H9 (cell line): ENCODE measurements around the gene DYNLT2B. TPM values are rescaled to one million over a fixed set of nuclear protein-coding genes. Genes with fewer than 3 reads are reported as not detected.

Experiments
- DNase-seq: peaks from one replicate; pipeline ENCODE4 v3.0.0-alpha.2; 2017
- H2AFZ ChIP-seq: one replicate; pipeline ENCODE4 v1.6.1; 2013; ENCODE audit warnings: mild to moderate bottlenecking, low read length, control low read depth, moderate library complexity
- H2AK5ac ChIP-seq: 2 replicates; pipeline ENCODE4 v1.6.1; 2013; ENCODE audit warnings: low read length, control low read depth, mixed read lengths; ENCODE audit not compliant: insufficient read length
- H2BK120ac ChIP-seq: one replicate; pipeline ENCODE4 v1.6.1; 2013; ENCODE audit warnings: low read depth, mild to moderate bottlenecking, low read length, control low read depth, inconsistent platforms; ENCODE audit not compliant: poor library complexity, severe bottlenecking
- H2BK12ac ChIP-seq: 2 replicates; pipeline ENCODE4 v1.6.1; 2013; ENCODE audit warnings: low read length, control low read depth, mixed read lengths, low read depth; ENCODE audit not compliant: insufficient read length
- H2BK15ac ChIP-seq: 2 replicates; pipeline ENCODE4 v1.6.1; 2013; ENCODE audit warnings: low read depth, low read length, control low read depth
- H2BK20ac ChIP-seq: one replicate; pipeline ENCODE4 v1.6.1; 2013; ENCODE audit warnings: low read depth, mild to moderate bottlenecking, low read length, control low read depth, inconsistent platforms; ENCODE audit not compliant: poor library complexity, severe bottlenecking
- H2BK5ac ChIP-seq: 2 replicates; pipeline ENCODE4 v1.6.1; 2013; ENCODE audit warnings: low read length, control low read depth, mixed read lengths; ENCODE audit not compliant: insufficient read length
- H3K14ac ChIP-seq: 2 replicates; pipeline ENCODE4 v1.6.1; 2013; ENCODE audit warnings: low read length, control low read depth; ENCODE audit not compliant: insufficient read depth
- H3K18ac ChIP-seq: 2 replicates; pipeline ENCODE4 v1.6.1; 2013; ENCODE audit warnings: low read depth, mild to moderate bottlenecking, mixed read lengths, low read length, control low read depth; ENCODE audit not compliant: insufficient read length
- H3K23ac ChIP-seq: 2 replicates; pipeline ENCODE4 v1.6.1; 2013; ENCODE audit warnings: low read length, control low read depth, mixed read lengths, low read depth; ENCODE audit not compliant: insufficient read length
- H3K23me2 ChIP-seq: 2 replicates; pipeline ENCODE4 v1.6.1; 2013; ENCODE audit warnings: low read depth, mild to moderate bottlenecking, mixed read lengths, low read length, control low read depth; ENCODE audit not compliant: insufficient read length, poor library complexity, severe bottlenecking
- H3K27ac ChIP-seq: 2 replicates; pipeline ENCODE4 v1.5.1; 2013; ENCODE audit warnings: low read length, control low read depth, mixed read lengths, low read depth; ENCODE audit not compliant: insufficient read length
- H3K27me3 ChIP-seq: 2 replicates; pipeline ENCODE4 v1.6.1; 2013; ENCODE audit warnings: low read length, control low read depth, inconsistent platforms; ENCODE audit not compliant: insufficient read depth
- H3K4ac ChIP-seq: 2 replicates; pipeline ENCODE4 v1.6.1; 2013; ENCODE audit warnings: low read depth, mild to moderate bottlenecking, control low read depth, inconsistent platforms, low read length, moderate library complexity
- H3K4me1 ChIP-seq: 2 replicates; pipeline ENCODE4 v1.6.1; 2013; ENCODE audit warnings: low read length, control low read depth, inconsistent platforms; ENCODE audit not compliant: insufficient read depth
- H3K4me2 ChIP-seq: 2 replicates; pipeline ENCODE4 v1.6.1; 2013; ENCODE audit warnings: low read length, control low read depth, mixed read lengths; ENCODE audit not compliant: insufficient read length, insufficient read depth
- H3K56ac ChIP-seq: 2 replicates; pipeline ENCODE4 v1.6.1; 2013; ENCODE audit warnings: low read depth, mild to moderate bottlenecking, mixed read lengths, low read length, control low read depth; ENCODE audit not compliant: insufficient read length
- H3K79me1 ChIP-seq: 2 replicates; pipeline ENCODE4 v1.6.1; 2013; ENCODE audit warnings: low read depth, mild to moderate bottlenecking, moderate library complexity, low read length, control low read depth, inconsistent platforms; ENCODE audit not compliant: insufficient read depth, poor library complexity, severe bottlenecking
- H3K79me2 ChIP-seq: 2 replicates; pipeline ENCODE4 v1.6.1; 2013; ENCODE audit warnings: low read length, control low read depth, inconsistent platforms; ENCODE audit not compliant: insufficient read depth
- H3K9ac ChIP-seq: 2 replicates; pipeline ENCODE4 v1.6.1; 2013; ENCODE audit warnings: low read length, control low read depth, mixed read lengths; ENCODE audit not compliant: insufficient read length; ENCODE audit errors: extremely low read depth
- H3K9me3 ChIP-seq: one replicate; pipeline ENCODE4 v1.6.1; 2013; ENCODE audit warnings: low read depth, low read length, inconsistent platforms; ENCODE audit not compliant: control insufficient read depth
- H3T11ph ChIP-seq: one replicate; pipeline ENCODE4 v1.6.1; 2013; ENCODE audit warnings: mild to moderate bottlenecking, low read length, control low read depth, inconsistent platforms
- H4K20me1 ChIP-seq: one replicate; pipeline ENCODE4 v1.6.1; 2013; ENCODE audit not compliant: control insufficient read depth, insufficient read length, insufficient read depth
- H4K5ac ChIP-seq: 2 replicates; pipeline ENCODE4 v1.6.1; 2013; ENCODE audit warnings: low read depth, mild to moderate bottlenecking, mixed read lengths, low read length, control low read depth; ENCODE audit not compliant: insufficient read length
- H4K8ac ChIP-seq: replicated peaks from 2 replicates; pipeline ENCODE4 v1.6.1; 2013; ENCODE audit warnings: low read length, control low read depth, mixed read lengths, low read depth; ENCODE audit not compliant: insufficient read length
- H4K91ac ChIP-seq: 2 replicates; pipeline ENCODE4 v1.6.1; 2013; ENCODE audit warnings: low read depth, mild to moderate bottlenecking, moderate library complexity, mixed read lengths, low read length, control low read depth; ENCODE audit not compliant: insufficient read length
- H3K27ac Mint-ChIP-seq, 3 experiments: 2 replicates in 2 of 3; 3 replicates in 1 of 3; pipeline ENCODE4 v1.8.0; 2020 to 2021; ENCODE audit warnings: mixed read lengths in 3 of 3, mild to moderate bottlenecking in 1 of 3, moderate library complexity in 1 of 3
- H3K27me3 Mint-ChIP-seq: 2 replicates; pipeline ENCODE4 v1.8.0; 2021; ENCODE audit warnings: low read depth, mild to moderate bottlenecking, moderate library complexity, mixed read lengths
- H3K36me3 Mint-ChIP-seq, 3 experiments: 2 replicates in 2 of 3; 3 replicates in 1 of 3; pipeline ENCODE4 v1.8.0; 2020 to 2021; ENCODE audit warnings: low read depth in 3 of 3, mixed read lengths in 3 of 3; ENCODE audit not compliant: insufficient read depth in 1 of 3
- H3K4me1 Mint-ChIP-seq, 2 experiments: 2 replicates each; pipeline ENCODE4 v1.8.0; 2020; ENCODE audit warnings: mixed read lengths in 2 of 2
- H3K4me3 Mint-ChIP-seq, 2 experiments: 2 replicates in 1 of 2; 3 replicates in 1 of 2; pipeline ENCODE4 v1.8.0; 2020 to 2021; ENCODE audit warnings: mild to moderate bottlenecking in 2 of 2, mixed read lengths in 2 of 2, moderate library complexity in 1 of 2
- H3K9me3 Mint-ChIP-seq, 2 experiments: 2 replicates in 1 of 2; 3 replicates in 1 of 2; pipeline ENCODE4 v1.8.0; 2020; ENCODE audit warnings: mild to moderate bottlenecking in 2 of 2, mixed read lengths in 2 of 2, moderate library complexity in 1 of 2
- WGBS: extraction: QIAGEN DNeasy Blood & Tissue Kit; methylation state at CpG from one replicate; pipeline ENCODE4 v1.1.7; 2013; ENCODE audit warnings: missing lambda C conversion rate, low lambda C conversion rate, mixed read lengths; ENCODE audit not compliant: insufficient read length; ENCODE audit errors: extremely low coverage; 5-methylcytosine and 5-hydroxymethylcytosine counted together
- total RNA-seq: library from RNA; stranded (reverse); gene quantifications from 2 replicates; pipeline ENCODE4 v1.2.1, GENCODE V29; 2021
- TF ChIP-seq, protein P1 (sequence below): fragments of 200-600 bp; sonication (generic); conservative IDR thresholded peaks from 3 replicates; pipeline ENCODE4 v1.8.0; 2021; ENCODE audit warnings: antibody characterized with exemption, mild to moderate bottlenecking

The DYNLT2B gene
- total RNA-seq, 1 experiment from 2014 or later = 12.4 TPM

- H3K27ac Mint-ChIP-seq = peak overlapping the region in 2 of 3 experiments; percentile 10 to 42; a peak in 2 of 7 replicates
- Histone ChIP-seq H3T11ph (no peak overlapping the region), H3K4ac (no peak overlapping the region), H3K4me2 (no peak overlapping the region), H3K56ac (no peak overlapping the region), H4K91ac (no peak overlapping the region), H3K14ac (no peak overlapping the region), H4K20me1 (no peaks in the 10 kb centered on the region), H3K9me3 (peaks cover 6% of the 10 kb centered on the region), H2BK20ac (no peak overlapping the region), H2BK15ac (no peak overlapping the region), H2BK5ac (no peak overlapping the region), H4K8ac (no peak overlapping the region), H2BK12ac (no peak overlapping the region), H3K23me2 (no peaks in the 10 kb centered on the region), H3K4me1 (no peaks in the 10 kb centered on the region), H2BK120ac (no peak overlapping the region), H4K5ac (no peak overlapping the region), H3K79me1 (peaks cover 3% of the 10 kb centered on the region), H3K27me3 (no peaks in the 10 kb centered on the region), H3K9ac (no peak overlapping the region), H3K23ac (no peak overlapping the region), H2AFZ (no peak overlapping the region), H3K79me2 (no peaks in the 10 kb centered on the region; the same call in 1 of the 2 replicates), H3K18ac (no peak overlapping the region), H2AK5ac (no peak overlapping the region), H3K27ac (no peak overlapping the region)
- TF ChIP-seq, protein P1, sequence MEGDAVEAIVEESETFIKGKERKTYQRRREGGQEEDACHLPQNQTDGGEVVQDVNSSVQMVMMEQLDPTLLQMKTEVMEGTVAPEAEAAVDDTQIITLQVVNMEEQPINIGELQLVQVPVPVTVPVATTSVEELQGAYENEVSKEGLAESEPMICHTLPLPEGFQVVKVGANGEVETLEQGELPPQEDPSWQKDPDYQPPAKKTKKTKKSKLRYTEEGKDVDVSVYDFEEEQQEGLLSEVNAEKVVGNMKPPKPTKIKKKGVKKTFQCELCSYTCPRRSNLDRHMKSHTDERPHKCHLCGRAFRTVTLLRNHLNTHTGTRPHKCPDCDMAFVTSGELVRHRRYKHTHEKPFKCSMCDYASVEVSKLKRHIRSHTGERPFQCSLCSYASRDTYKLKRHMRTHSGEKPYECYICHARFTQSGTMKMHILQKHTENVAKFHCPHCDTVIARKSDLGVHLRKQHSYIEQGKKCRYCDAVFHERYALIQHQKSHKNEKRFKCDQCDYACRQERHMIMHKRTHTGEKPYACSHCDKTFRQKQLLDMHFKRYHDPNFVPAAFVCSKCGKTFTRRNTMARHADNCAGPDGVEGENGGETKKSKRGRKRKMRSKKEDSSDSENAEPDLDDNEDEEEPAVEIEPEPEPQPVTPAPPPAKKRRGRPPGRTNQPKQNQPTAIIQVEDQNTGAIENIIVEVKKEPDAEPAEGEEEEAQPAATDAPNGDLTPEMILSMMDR = no peak
- H3K9me3 Mint-ChIP-seq = peaks cover 8 to 9% of the 10 kb centered on the region in 2 experiments; a peak in 4 of 5 replicates
- H3K4me1 Mint-ChIP-seq = peaks cover 6 to 13% of the 10 kb centered on the region in 2 experiments; a peak in 3 of 4 replicates
- no peak overlapping the region for H3K4me3 Mint-ChIP-seq
- H3K27me3 Mint-ChIP-seq = no peaks in the 10 kb centered on the region
- peaks cover 23 to 59% (median 36%) of the 10 kb centered on the region in 3 experiments; a peak in 6 of 7 replicates for H3K36me3 Mint-ChIP-seq
- DNase-seq = no peak
- no CpG with 5 or more reads among the region's 5 CpGs for WGBS
Measured at GRCh38 chr3:196270499-196270898, 47.5 kb downstream of the DYNLT2B start.
